ENCODE results near the gene GLYAT.

GLYAT gene

GRCh38 chr11:58731819-58732218, at the start of gene GLYAT:
Gene GLYAT, minus strand, starts transcription at chr11:58731943. Its CDS starts 7,447 bp downstream, at chr11:58724496.
- no peak for DNase-seq

- no peak for DNase-seq
Observed at GRCh38 chr11:58781345-58781744, 49.6 kb upstream of the GLYAT start.

- DNase-seq = no peak
Observed at GRCh38 chr11:58780578-58780977, 48.8 kb upstream of the GLYAT start.

- DNase-seq = no peak
Observed at GRCh38 chr11:58776891-58777710, 45.4 kb upstream of the GLYAT start.

DNA sequence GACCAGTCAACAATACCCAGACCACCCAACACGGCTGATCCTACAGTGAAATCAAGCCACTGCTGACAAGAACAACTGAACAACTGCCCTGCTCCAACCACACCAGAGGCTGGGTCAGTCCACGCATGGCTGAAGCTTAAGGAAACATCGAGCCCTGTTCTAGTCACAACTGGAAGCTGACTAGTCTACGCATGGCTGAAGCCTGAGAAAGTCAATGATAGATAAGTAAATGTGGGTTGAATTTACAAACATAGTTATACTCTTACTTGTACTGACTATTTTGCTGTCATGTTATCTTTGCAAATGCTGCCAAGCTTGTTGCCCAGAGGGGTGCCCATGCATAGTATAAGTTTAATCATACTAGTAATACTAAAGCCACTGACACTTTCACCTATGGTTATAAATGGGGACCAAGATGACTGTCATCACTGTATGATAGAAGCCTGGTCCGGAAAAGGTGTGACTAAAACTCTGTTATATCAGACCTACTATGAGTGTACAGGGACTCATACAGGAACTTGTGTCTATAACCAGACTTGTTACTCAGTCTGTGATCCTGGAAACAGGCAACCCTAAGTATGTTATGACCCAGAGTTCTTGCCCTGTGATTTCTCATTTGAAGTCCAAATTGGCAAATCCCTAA, 43.4 kb upstream of the GLYAT start:
- DNase-seq = no peak

DNA sequence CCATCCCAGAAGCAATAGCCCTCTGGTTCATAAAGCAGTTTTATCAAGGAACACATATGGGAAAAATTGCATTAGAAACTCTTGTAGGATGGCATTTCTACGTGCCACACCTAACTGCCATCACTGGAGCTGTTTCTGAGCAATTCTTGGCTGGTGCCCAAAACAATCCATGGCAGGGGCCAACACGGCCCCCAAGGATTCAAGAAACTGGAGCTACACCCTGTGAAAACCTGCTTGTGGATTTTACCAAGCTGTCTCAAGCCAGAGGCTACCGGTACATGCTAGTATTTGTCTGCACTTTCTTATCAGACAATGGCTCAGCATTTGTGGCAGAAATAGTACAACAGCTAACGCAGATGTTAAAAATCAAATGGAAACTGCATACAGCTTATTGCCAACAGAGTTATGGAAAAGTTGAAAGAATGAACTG, 42.4 kb upstream of the GLYAT start:
- DNase-seq = no peak

GRCh38 chr11:58773337-58773736, 41.6 kb upstream of the GLYAT start:
- no peak for DNase-seq

GRCh38 chr11:58772329-58773285, 40.9 kb upstream of the GLYAT start:
- no peak for DNase-seq

DNA sequence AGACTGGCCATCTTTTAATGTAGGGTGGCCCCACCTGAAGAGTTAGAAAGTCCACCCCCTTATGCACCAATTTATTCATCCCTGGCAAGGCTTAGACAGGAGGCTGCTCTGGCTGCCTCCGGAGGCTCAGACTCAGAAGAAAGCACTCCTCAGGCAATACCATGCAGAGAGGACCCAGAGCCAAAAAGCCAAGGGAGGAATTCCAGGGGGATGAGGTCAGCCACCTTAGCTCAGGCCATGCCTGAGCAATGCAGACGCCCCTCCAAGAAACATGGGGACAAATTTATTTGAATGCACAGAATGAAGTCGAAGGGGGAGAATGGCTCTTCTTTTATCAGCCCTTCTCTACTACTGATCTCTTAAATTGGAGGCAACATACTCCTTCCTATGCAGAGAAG, 39.7 kb upstream of the GLYAT start:
- DNase-seq = no peak

GRCh38 chr11:58770627-58771457, 39.1 kb upstream of the GLYAT start:
- no peak for DNase-seq

GRCh38 chr11:58770166-58770565, 38.4 kb upstream of the GLYAT start:
- no peak for DNase-seq

DNA sequence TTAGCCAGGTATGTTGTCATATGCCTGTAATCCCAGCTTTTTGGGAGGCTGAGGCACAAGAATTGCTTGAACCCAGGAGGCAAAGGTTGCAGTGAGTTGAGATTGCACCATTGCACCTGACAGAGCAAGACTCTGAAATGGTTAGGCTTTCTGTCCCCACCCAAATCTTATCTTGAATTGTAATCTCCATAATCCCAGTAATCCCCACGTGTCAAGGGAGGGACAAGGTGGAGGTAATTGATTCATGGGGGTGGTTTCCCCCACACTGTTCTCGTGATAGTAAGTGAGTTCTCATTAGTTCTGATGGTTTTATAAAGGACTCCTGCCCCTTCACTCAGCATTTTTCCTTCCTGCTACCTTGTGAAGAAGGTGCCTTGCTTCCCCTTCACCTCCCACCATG, 37.6 kb upstream of the GLYAT start:
- no peak for DNase-seq

DNA sequence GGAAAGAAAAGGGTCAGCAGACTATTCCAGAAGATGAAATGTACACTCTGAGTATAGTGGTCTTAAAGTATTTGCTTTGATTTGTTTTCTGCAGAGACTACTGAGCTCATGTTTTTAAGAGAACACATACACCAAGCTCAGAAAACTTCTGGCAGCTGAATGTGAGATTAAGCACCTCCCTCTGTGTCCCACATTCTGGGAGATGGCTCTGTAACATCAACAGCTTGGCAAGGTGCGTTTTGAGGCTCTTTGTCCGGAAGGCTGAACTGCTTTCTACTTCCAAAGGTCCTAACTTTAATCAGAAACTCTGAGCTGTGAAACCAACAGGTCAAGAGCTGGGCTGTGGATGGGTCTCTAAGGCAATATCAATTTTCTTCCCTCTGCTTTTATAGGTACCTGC, 36.4 kb upstream of the GLYAT start:
- no peak for DNase-seq

DNA sequence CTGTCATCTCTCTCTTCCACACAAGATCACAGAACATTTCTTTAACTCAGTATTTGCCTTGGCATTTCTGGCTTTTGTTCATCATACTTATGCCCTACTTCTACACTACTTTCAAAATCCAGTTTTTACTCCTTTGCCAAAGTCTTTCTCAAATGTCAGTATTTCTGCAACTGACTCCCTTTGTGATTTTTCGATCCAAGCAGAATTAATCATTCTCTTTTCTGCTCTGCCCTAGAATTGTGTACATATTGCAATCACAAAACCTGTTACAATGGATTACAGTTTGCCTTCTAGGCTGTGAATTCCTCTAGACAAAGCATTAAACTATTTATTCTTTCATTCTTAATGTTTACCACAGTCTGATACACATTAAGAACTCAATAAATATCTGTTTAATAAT, 33.3 kb upstream of the GLYAT start:
- DNase-seq = no peak

- DNase-seq = no peak
Observed at GRCh38 chr11:58763120-58763490, 31.4 kb upstream of the GLYAT start.

- DNase-seq = no peak
Observed at GRCh38 chr11:58762284-58763119, 30.8 kb upstream of the GLYAT start.

DNA sequence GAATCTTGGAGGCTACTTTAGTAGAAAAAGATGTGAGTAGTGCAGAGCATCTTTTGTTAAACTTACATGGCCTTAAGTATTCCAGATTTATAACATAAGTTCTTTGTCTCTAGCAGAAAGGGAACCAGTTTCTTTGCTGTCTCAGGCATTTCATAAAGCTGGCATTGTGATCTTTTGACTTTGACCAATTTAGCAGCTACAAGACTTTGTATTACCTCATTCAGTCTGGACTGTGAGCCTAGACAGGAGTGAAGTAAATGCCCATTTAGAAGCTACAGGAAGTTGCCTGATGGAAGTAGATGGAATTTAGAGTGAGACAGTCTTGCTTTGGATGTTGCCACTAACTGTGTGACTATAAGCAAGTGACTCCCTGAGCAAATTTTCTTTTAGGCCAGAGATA, 25.7 kb upstream of the GLYAT start:
- no peak for DNase-seq

GRCh38 chr11:58745705-58746364, 14.1 kb upstream of the GLYAT start:
- no peak for DNase-seq

- DNase-seq = no peak
Observed at GRCh38 chr11:58744988-58745704, 13.4 kb upstream of the GLYAT start.
